Activated gamma-delta T cell treated with Interleukin-2 at 50 U/mL for 16 hours (primary cell): Measurements from ENCODE around the gene RB1.
"Not testable (repeated sequence)": the region's sequence is repeated elsewhere in the genome, so short reads cannot be mapped to it uniquely, and the experiment has no call there.

Experiments
- DNase-seq: peaks from one replicate; pipeline ENCODE4 v3.0.0-alpha.2; 2020

RB1 gene

GRCh38 chr13:48299591-48299990 is 4.0 kb upstream of the RB1 start:
- DNase-seq, result no peak

GRCh38 chr13:48302871-48303358 is 636 bp upstream of the RB1 start:
- no peak for DNase-seq

GRCh38 chr13:48304143-48304876 is 759 bp downstream of the RB1 start:
- no peak for DNase-seq

- no peak for DNase-seq
Observed at GRCh38 chr13:48311223-48311622, 7.7 kb downstream of the RB1 start.

- DNase-seq, result no peak
Observed at GRCh38 chr13:48315969-48316650, 12.6 kb downstream of the RB1 start.

GRCh38 chr13:48316826-48317510 is 13.4 kb downstream of the RB1 start:
- DNase-seq, result no peak

- no peak for DNase-seq
Observed at GRCh38 chr13:48317511-48318376, 14.2 kb downstream of the RB1 start.

GRCh38 chr13:48318377-48318811 is 14.8 kb downstream of the RB1 start:
- no peak for DNase-seq

- DNase-seq, result peak; percentile 16
Observed at GRCh38 chr13:48318821-48319511, 15.4 kb downstream of the RB1 start.

GRCh38 chr13:48319531-48320398 is 16.2 kb downstream of the RB1 start:
- DNase-seq, result peak; percentile 10

GRCh38 chr13:48320399-48320790 is 16.8 kb downstream of the RB1 start:
- no peak for DNase-seq

GRCh38 chr13:48320891-48321510 is 17.4 kb downstream of the RB1 start:
- no peak for DNase-seq

- no peak for DNase-seq
Observed at GRCh38 chr13:48322294-48322693, 18.7 kb downstream of the RB1 start.

- DNase-seq, result no peak
Observed at GRCh38 chr13:48333976-48334375, 30.4 kb downstream of the RB1 start.

GRCh38 chr13:48334534-48335127 is 31.1 kb downstream of the RB1 start:
- DNase-seq, result no peak

GRCh38 chr13:48339198-48339597 is 35.6 kb downstream of the RB1 start:
- not testable (repeated sequence) for DNase-seq

GRCh38 chr13:48344264-48344663 is 40.7 kb downstream of the RB1 start:
- no peak for DNase-seq

- DNase-seq, result no peak
Observed at GRCh38 chr13:48346583-48346982, 43.0 kb downstream of the RB1 start.

- no peak for DNase-seq
Observed at GRCh38 chr13:48349525-48349924, 46.0 kb downstream of the RB1 start.

- DNase-seq, result no peak
Observed at GRCh38 chr13:48353590-48353989, 50.0 kb downstream of the RB1 start.
